A673 (cell line): ENCODE data around the gene S100A3.

Experiments
- EZH2 ChIP-seq: fragments of 200-600 bp; sonication (generic); IDR thresholded peaks from 2 replicates; pipeline ENCODE4 v1.6.1; 2017; ENCODE audit warnings: borderline replicate concordance, low read depth, mild to moderate bottlenecking, mixed read lengths, antibody characterized with exemption, low read length; ENCODE audit not compliant: poor library complexity, severe bottlenecking
- TF ChIP-seq, protein P1 (sequence below): fragments of 300-800, 200-600 bp; sonication (generic); conservative IDR thresholded peaks from 2 replicates; pipeline ENCODE4 v1.5.1; 2017; ENCODE audit warnings: low read depth, mild to moderate bottlenecking, antibody characterized with exemption, low read length, moderate library complexity, mixed read lengths

DNA sequence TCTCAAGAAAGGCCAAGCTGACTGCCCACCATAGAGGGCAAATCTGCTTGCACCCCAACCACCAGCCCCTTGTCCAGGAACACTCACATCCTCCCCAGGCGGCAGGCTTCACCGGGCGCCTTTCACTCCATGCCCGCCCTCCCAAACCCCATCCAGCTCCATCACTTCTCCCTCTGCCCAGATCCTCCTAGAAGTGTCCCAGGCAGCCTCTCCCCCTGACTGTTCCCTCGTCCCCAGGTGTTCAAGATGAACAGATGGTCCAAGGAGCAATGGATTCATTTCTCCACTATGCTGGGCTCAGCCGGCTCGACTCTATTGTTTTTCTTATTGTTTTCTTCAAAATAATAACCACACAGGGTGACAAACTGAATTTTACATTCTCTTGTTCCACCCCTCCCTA lies 35.4 kb downstream of the S100A3 start:
- TF ChIP-seq, protein P1, sequence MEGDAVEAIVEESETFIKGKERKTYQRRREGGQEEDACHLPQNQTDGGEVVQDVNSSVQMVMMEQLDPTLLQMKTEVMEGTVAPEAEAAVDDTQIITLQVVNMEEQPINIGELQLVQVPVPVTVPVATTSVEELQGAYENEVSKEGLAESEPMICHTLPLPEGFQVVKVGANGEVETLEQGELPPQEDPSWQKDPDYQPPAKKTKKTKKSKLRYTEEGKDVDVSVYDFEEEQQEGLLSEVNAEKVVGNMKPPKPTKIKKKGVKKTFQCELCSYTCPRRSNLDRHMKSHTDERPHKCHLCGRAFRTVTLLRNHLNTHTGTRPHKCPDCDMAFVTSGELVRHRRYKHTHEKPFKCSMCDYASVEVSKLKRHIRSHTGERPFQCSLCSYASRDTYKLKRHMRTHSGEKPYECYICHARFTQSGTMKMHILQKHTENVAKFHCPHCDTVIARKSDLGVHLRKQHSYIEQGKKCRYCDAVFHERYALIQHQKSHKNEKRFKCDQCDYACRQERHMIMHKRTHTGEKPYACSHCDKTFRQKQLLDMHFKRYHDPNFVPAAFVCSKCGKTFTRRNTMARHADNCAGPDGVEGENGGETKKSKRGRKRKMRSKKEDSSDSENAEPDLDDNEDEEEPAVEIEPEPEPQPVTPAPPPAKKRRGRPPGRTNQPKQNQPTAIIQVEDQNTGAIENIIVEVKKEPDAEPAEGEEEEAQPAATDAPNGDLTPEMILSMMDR, result no peak
- no peak for TF ChIP-seq EZH2
